ENCODE data around the gene G6PC3.
"Not testable (repeated sequence)": the region's sequence is repeated elsewhere in the genome, so short reads cannot be mapped to it uniquely, and the experiment has no call there.

The G6PC3 gene

DNA sequence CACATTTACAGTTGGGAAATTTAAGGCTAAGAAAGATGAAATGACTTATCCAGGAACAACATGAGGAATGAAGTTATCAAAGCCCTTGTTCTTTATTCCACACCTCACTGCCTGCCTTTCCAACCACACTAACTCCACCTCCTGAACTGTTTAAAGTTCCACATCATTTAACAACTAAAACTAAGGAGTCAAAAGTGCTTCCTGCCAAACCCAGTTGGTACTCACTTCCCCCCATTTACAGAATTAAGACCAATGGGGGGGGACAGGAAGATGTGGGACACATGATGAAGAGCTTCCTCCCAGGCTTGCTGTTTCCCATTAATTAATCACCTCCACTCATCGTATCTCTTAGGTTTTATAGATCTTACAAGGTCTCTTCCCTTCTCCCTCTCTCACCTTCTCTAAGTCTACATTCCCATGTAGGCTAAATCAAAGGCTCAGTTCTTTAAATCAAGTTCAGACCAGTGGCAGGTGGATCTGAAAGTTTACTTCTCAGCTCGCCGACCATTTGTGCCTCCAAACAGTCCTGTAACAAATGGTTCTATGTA, 36.6 kb upstream of the G6PC3 start:
- no peak for ATAC-seq
- TF ChIP-seq ESRRG (CRISPR knock-in tag; IDR thresholded peaks at IDR 0.05) (no peak), BACH2 (CRISPR knock-in tag; IDR thresholded peaks at IDR 0.05; ENCODE audit: borderline replicate concordance) (no peak), SNAI2 (CRISPR knock-in tag; IDR thresholded peaks at IDR 0.05) (no peak), OSR1 (CRISPR knock-in tag; IDR thresholded peaks at IDR 0.05) (no peak), ARNTL (CRISPR knock-in tag; IDR thresholded peaks at IDR 0.05; ENCODE audit: borderline replicate concordance, low read depth) (no peak), CSRNP3 (CRISPR knock-in tag; IDR thresholded peaks at IDR 0.05) (no peak), TOX (CRISPR knock-in tag; IDR thresholded peaks at IDR 0.05; ENCODE audit: borderline replicate concordance) (no peak), ZFP30 (CRISPR knock-in tag; IDR thresholded peaks at IDR 0.05) (no peak), ISL1 (CRISPR knock-in tag; IDR thresholded peaks at IDR 0.05) (no peak), ZNF565 (CRISPR knock-in tag; conservative IDR thresholded peaks at IDR 0.05; ENCODE audit: low read depth) (no peak), GLIS3 (CRISPR knock-in tag; IDR thresholded peaks at IDR 0.05) (no peak), ZNF8 (CRISPR knock-in tag; IDR thresholded peaks at IDR 0.05) (no peak), PATZ1 (CRISPR knock-in tag; IDR thresholded peaks at IDR 0.05; ENCODE audit: borderline replicate concordance) (no peak)
- TF ChIP-seq, protein P1, sequence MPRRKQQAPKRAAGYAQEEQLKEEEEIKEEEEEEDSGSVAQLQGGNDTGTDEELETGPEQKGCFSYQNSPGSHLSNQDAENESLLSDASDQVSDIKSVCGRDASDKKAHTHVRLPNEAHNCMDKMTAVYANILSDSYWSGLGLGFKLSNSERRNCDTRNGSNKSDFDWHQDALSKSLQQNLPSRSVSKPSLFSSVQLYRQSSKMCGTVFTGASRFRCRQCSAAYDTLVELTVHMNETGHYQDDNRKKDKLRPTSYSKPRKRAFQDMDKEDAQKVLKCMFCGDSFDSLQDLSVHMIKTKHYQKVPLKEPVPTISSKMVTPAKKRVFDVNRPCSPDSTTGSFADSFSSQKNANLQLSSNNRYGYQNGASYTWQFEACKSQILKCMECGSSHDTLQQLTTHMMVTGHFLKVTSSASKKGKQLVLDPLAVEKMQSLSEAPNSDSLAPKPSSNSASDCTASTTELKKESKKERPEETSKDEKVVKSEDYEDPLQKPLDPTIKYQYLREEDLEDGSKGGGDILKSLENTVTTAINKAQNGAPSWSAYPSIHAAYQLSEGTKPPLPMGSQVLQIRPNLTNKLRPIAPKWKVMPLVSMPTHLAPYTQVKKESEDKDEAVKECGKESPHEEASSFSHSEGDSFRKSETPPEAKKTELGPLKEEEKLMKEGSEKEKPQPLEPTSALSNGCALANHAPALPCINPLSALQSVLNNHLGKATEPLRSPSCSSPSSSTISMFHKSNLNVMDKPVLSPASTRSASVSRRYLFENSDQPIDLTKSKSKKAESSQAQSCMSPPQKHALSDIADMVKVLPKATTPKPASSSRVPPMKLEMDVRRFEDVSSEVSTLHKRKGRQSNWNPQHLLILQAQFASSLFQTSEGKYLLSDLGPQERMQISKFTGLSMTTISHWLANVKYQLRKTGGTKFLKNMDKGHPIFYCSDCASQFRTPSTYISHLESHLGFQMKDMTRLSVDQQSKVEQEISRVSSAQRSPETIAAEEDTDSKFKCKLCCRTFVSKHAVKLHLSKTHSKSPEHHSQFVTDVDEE (CRISPR knock-in tag; IDR thresholded peaks at IDR 0.05), result no peak
- TF ChIP-seq, protein P2, sequence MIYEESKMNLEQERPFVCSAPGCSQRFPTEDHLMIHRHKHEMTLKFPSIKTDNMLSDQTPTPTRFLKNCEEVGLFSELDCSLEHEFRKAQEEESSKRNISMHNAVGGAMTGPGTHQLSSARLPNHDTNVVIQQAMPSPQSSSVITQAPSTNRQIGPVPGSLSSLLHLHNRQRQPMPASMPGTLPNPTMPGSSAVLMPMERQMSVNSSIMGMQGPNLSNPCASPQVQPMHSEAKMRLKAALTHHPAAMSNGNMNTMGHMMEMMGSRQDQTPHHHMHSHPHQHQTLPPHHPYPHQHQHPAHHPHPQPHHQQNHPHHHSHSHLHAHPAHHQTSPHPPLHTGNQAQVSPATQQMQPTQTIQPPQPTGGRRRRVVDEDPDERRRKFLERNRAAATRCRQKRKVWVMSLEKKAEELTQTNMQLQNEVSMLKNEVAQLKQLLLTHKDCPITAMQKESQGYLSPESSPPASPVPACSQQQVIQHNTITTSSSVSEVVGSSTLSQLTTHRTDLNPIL (CRISPR knock-in tag; IDR thresholded peaks at IDR 0.05; ENCODE audit: low read depth), result no peak

GRCh38 chr17:44034688-44035087, 35.8 kb upstream of the G6PC3 start:
- not testable (repeated sequence) for ATAC-seq

- no peak for ATAC-seq
- TF ChIP-seq, protein P1 (CRISPR knock-in tag; IDR thresholded peaks at IDR 0.05), result no peak
- TF ChIP-seq ARNTL (CRISPR knock-in tag; IDR thresholded peaks at IDR 0.05; ENCODE audit: borderline replicate concordance, low read depth) (no peak), PATZ1 (CRISPR knock-in tag; IDR thresholded peaks at IDR 0.05; ENCODE audit: borderline replicate concordance) (no peak), SNAI2 (CRISPR knock-in tag; IDR thresholded peaks at IDR 0.05) (no peak), BACH2 (CRISPR knock-in tag; IDR thresholded peaks at IDR 0.05; ENCODE audit: borderline replicate concordance) (no peak), OSR1 (CRISPR knock-in tag; IDR thresholded peaks at IDR 0.05) (no peak), PPARA (CRISPR knock-in tag; IDR thresholded peaks at IDR 0.05; ENCODE audit: borderline replicate concordance) (no peak)
Measured at GRCh38 chr17:44037471-44037870, 33.1 kb upstream of the G6PC3 start.

Data from SK-N-SH treated with all-trans-retinoic acid at 6 μM for 48 hours (cell line).